ENCODE results near the gene TPM3.

DNA sequence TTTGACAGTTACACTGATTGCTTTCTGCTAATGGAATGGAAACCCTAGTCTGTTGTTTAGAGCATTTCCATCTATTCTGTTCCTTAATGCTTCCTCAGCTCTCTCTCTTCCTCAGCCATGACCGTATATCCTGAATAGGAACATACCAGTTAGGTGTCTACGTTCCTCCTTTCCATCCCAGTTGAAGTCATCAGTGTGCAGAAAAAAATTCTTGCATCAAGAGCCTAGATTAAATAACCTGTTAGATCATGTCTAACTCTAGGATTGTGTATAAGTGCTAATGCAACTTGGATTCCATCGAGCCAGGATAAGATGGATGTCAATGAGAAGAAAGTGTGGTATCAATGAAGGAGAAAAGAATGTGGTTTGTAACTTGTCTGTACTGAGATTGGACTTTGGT lies 47.6 kb upstream of the TPM3 start:
- no peak for TF ChIP-seq SMC3 (conservative IDR thresholded peaks at IDR 0.05; ENCODE audit: poor library complexity)
- no peak for TF ChIP-seq POLR2AphosphoS5 (IDR thresholded peaks at IDR 0.05)
- TF ChIP-seq, protein P1, sequence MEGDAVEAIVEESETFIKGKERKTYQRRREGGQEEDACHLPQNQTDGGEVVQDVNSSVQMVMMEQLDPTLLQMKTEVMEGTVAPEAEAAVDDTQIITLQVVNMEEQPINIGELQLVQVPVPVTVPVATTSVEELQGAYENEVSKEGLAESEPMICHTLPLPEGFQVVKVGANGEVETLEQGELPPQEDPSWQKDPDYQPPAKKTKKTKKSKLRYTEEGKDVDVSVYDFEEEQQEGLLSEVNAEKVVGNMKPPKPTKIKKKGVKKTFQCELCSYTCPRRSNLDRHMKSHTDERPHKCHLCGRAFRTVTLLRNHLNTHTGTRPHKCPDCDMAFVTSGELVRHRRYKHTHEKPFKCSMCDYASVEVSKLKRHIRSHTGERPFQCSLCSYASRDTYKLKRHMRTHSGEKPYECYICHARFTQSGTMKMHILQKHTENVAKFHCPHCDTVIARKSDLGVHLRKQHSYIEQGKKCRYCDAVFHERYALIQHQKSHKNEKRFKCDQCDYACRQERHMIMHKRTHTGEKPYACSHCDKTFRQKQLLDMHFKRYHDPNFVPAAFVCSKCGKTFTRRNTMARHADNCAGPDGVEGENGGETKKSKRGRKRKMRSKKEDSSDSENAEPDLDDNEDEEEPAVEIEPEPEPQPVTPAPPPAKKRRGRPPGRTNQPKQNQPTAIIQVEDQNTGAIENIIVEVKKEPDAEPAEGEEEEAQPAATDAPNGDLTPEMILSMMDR (IDR thresholded peaks at IDR 0.05; ENCODE audit: poor library complexity, severe bottlenecking) = no peak
- TF ChIP-seq MXI1 (conservative IDR thresholded peaks at IDR 0.05; ENCODE audit: poor library complexity, severe bottlenecking) = no peak
- no peak for TF ChIP-seq EZH2 (IDR thresholded peaks at IDR 0.05; ENCODE audit: borderline replicate concordance, insufficient read depth, low read length, poor library complexity, severe bottlenecking)
- TF ChIP-seq REST (IDR thresholded peaks at IDR 0.05; ENCODE audit: borderline replicate concordance) = no peak
- TF ChIP-seq TAF1 (IDR thresholded peaks at IDR 0.05; ENCODE audit: low read depth) = no peak
